K562 (cell line): ENCODE measurements around the gene PDZD2. TPM values are rescaled to one million over a fixed set of nuclear protein-coding genes. Genes with fewer than 3 reads are reported as not detected.

Source experiments
- BMI1 ChIP-seq: fragments of 150-350 bp; IDR thresholded peaks from 2 replicates; pipeline ENCODE4 v1.6.1; 2014; ENCODE audit warnings: low read length
- CEBPG ChIP-seq, 3 experiments: fragments of 200-800 bp in 1 of 3; sonication (Bioruptor generic) in 1 of 3; sonication (generic) in 1 of 3; formaldehyde crosslinking in 1 of 3; IDR thresholded peaks in 2 of 3; conservative IDR thresholded peaks in 1 of 3; 2 replicates each; pipeline versions ENCODE4 v1.6.1 to v1.8.0; 2016 to 2022; ENCODE audit warnings: missing compliant biosample characterization in 2 of 3, missing genetic modification characterization in 2 of 3, mild to moderate bottlenecking in 1 of 3, missing genetic modification reagents in 1 of 3
- NR1H2 ChIP-seq: sonication (generic); formaldehyde crosslinking; IDR thresholded peaks from 2 replicates; pipeline ENCODE4 v1.4.0; 2020; ENCODE audit warnings: mild to moderate bottlenecking, missing genetic modification reagents
- RBM34 ChIP-seq: fragments of 200-400 bp; formaldehyde crosslinking; IDR thresholded peaks from 2 replicates; pipeline ENCODE4 v1.6.1; 2018; ENCODE audit warnings: low read length, borderline replicate concordance; ENCODE audit not compliant: insufficient read depth
- XRCC4 ChIP-seq: IDR thresholded peaks from one replicate; pipeline ENCODE4 v1.6.1; 2011; ENCODE audit not compliant: insufficient read depth, insufficient read length; ENCODE audit errors: extremely low read depth
- ZBTB1 ChIP-seq: sonication (generic); formaldehyde crosslinking; IDR thresholded peaks from 2 replicates; pipeline ENCODE4 v1.8.1; 2023; ENCODE audit warnings: missing genetic modification reagents, low read depth, mild to moderate bottlenecking, borderline replicate concordance
- ZNF121 ChIP-seq: sonication (generic); formaldehyde crosslinking; conservative IDR thresholded peaks from 2 replicates; pipeline ENCODE4 v1.8.0; 2022; ENCODE audit warnings: missing genetic modification reagents
- ZNF232 ChIP-seq: sonication (generic); formaldehyde crosslinking; IDR thresholded peaks from 2 replicates; pipeline ENCODE4 v1.8.0; 2022; ENCODE audit warnings: mild to moderate bottlenecking, missing genetic modification reagents
- ZNF347 ChIP-seq: fragments of 450-650 bp; formaldehyde crosslinking; IDR thresholded peaks from 2 replicates; pipeline ENCODE4 v1.4.0; 2020; ENCODE audit warnings: low read depth, mild to moderate bottlenecking, moderate library complexity
- polyA plus RNA-seq, 8 experiments: library from polyadenylated mRNA; depleted of rRNA in 4 of 8; stranded (reverse) in 5 of 8; unstranded in 3 of 8; fragments of >200 nt; fragmentation: Nextera tagmentation in 2 of 8; fragmentation: Illumina TruSeq in 1 of 8; extraction: Ambion mirVana in 2 of 8; extraction: Trizol in 1 of 8; gene quantifications; 2 replicates each; pipeline versions ENCODE4 v1.2.1 to v1.2.3, GENCODE V29; 2011 to 2014; ENCODE audit warnings: inconsistent platforms in 1 of 8, missing spikeins in 1 of 8
- total RNA-seq, 7 experiments: library from RNA; depleted of rRNA in 6 of 7; stranded (reverse); fragments of >200 nt in 6 of 7; fragmentation: Illumina TruSeq in 2 of 7; extraction: Trizol in 2 of 7; gene quantifications; 2 replicates each; pipeline versions ENCODE4 v1.2.1 to v1.2.3, GENCODE V29; 2011 to 2021; ENCODE audit warnings: low replicate concordance in 1 of 7
- TF ChIP-seq, protein P1 (sequence below), 2 experiments: fragments of 450-650 bp; formaldehyde crosslinking in 1 of 2; IDR thresholded peaks; 2 replicates each; pipeline versions ENCODE4 v1.4.0 to v1.6.1; 2014 to 2020; ENCODE audit warnings: mild to moderate bottlenecking in 2 of 2, borderline replicate concordance in 1 of 2, low read depth in 1 of 2
- TF ChIP-seq, protein P2 (sequence below): fragments of 450-650 bp; IDR thresholded peaks from 2 replicates; pipeline ENCODE4 v1.6.1; 2016; ENCODE audit warnings: borderline replicate concordance
- TF ChIP-seq, protein P3 (sequence below), 2 experiments: fragments of 200-800 bp in 1 of 2; sonication (Bioruptor generic) in 1 of 2; sonication (generic) in 1 of 2; formaldehyde crosslinking in 1 of 2; IDR thresholded peaks in 1 of 2; conservative IDR thresholded peaks in 1 of 2; 2 replicates each; pipeline versions ENCODE4 v1.5.0 to v1.6.1; 2016 to 2020; ENCODE audit warnings: missing compliant biosample characterization in 1 of 2, missing genetic modification characterization in 1 of 2, missing genetic modification reagents in 1 of 2
- TF ChIP-seq, protein P4 (sequence below), 3 experiments: IDR thresholded peaks in 2 of 3; conservative IDR thresholded peaks in 1 of 3; 2 replicates each; pipeline ENCODE4 v1.5.1; 2011 to 2012; ENCODE audit warnings: low read length in 3 of 3, mild to moderate bottlenecking in 3 of 3, control low read depth in 2 of 3, improper control_type of control experiment in 1 of 3, inconsistent platforms in 1 of 3, low read depth in 1 of 3, mixed read lengths in 1 of 3, moderate library complexity in 1 of 3; ENCODE audit not compliant: insufficient read depth in 2 of 3

The PDZD2 gene
- total and polyA plus RNA-seq, 9 of the 15 experiments (the other 6 are each of a cell fraction or from before 2014, with no cell fraction given) = 0.02 to 0.08 (median 0.04) TPM; not detected in 6

- TF ChIP-seq, protein P1, sequence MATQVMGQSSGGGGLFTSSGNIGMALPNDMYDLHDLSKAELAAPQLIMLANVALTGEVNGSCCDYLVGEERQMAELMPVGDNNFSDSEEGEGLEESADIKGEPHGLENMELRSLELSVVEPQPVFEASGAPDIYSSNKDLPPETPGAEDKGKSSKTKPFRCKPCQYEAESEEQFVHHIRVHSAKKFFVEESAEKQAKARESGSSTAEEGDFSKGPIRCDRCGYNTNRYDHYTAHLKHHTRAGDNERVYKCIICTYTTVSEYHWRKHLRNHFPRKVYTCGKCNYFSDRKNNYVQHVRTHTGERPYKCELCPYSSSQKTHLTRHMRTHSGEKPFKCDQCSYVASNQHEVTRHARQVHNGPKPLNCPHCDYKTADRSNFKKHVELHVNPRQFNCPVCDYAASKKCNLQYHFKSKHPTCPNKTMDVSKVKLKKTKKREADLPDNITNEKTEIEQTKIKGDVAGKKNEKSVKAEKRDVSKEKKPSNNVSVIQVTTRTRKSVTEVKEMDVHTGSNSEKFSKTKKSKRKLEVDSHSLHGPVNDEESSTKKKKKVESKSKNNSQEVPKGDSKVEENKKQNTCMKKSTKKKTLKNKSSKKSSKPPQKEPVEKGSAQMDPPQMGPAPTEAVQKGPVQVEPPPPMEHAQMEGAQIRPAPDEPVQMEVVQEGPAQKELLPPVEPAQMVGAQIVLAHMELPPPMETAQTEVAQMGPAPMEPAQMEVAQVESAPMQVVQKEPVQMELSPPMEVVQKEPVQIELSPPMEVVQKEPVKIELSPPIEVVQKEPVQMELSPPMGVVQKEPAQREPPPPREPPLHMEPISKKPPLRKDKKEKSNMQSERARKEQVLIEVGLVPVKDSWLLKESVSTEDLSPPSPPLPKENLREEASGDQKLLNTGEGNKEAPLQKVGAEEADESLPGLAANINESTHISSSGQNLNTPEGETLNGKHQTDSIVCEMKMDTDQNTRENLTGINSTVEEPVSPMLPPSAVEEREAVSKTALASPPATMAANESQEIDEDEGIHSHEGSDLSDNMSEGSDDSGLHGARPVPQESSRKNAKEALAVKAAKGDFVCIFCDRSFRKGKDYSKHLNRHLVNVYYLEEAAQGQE (IDR thresholded peaks at IDR 0.05; ENCODE audit: borderline replicate concordance) = no peak
- TF ChIP-seq, protein P1 (CRISPR knock-in tag; IDR thresholded peaks at IDR 0.05; ENCODE audit: low read depth) = no peak
- TF ChIP-seq, protein P2, sequence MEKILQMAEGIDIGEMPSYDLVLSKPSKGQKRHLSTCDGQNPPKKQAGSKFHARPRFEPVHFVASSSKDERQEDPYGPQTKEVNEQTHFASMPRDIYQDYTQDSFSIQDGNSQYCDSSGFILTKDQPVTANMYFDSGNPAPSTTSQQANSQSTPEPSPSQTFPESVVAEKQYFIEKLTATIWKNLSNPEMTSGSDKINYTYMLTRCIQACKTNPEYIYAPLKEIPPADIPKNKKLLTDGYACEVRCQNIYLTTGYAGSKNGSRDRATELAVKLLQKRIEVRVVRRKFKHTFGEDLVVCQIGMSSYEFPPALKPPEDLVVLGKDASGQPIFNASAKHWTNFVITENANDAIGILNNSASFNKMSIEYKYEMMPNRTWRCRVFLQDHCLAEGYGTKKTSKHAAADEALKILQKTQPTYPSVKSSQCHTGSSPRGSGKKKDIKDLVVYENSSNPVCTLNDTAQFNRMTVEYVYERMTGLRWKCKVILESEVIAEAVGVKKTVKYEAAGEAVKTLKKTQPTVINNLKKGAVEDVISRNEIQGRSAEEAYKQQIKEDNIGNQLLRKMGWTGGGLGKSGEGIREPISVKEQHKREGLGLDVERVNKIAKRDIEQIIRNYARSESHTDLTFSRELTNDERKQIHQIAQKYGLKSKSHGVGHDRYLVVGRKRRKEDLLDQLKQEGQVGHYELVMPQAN = no peak
- TF ChIP-seq XRCC4 (no peak), BMI1 (no peak), CEBPG (CRISPR knock-in tag; IDR thresholded peaks at IDR 0.05) (no peak), CEBPG (tag; conservative IDR thresholded peaks at IDR 0.05 in 1 of 2, IDR thresholded peaks at IDR 0.05 in 1 of 2) (no peak), ZBTB1 (CRISPR knock-in tag) (no peak), ZNF347 (CRISPR knock-in tag) (no peak), ZNF232 (CRISPR knock-in tag) (no peak), RBM34 (no peak), NR1H2 (no peak), ZNF121 (CRISPR knock-in tag) (no peak)
- TF ChIP-seq, protein P3, sequence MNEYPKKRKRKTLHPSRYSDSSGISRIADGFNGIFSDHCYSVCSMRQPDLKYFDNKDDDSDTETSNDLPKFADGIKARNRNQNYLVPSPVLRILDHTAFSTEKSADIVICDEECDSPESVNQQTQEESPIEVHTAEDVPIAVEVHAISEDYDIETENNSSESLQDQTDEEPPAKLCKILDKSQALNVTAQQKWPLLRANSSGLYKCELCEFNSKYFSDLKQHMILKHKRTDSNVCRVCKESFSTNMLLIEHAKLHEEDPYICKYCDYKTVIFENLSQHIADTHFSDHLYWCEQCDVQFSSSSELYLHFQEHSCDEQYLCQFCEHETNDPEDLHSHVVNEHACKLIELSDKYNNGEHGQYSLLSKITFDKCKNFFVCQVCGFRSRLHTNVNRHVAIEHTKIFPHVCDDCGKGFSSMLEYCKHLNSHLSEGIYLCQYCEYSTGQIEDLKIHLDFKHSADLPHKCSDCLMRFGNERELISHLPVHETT (CRISPR knock-in tag; conservative IDR thresholded peaks at IDR 0.05 in 1 of 2, IDR thresholded peaks at IDR 0.05 in 1 of 2) = no peak
- TF ChIP-seq, protein P4, sequence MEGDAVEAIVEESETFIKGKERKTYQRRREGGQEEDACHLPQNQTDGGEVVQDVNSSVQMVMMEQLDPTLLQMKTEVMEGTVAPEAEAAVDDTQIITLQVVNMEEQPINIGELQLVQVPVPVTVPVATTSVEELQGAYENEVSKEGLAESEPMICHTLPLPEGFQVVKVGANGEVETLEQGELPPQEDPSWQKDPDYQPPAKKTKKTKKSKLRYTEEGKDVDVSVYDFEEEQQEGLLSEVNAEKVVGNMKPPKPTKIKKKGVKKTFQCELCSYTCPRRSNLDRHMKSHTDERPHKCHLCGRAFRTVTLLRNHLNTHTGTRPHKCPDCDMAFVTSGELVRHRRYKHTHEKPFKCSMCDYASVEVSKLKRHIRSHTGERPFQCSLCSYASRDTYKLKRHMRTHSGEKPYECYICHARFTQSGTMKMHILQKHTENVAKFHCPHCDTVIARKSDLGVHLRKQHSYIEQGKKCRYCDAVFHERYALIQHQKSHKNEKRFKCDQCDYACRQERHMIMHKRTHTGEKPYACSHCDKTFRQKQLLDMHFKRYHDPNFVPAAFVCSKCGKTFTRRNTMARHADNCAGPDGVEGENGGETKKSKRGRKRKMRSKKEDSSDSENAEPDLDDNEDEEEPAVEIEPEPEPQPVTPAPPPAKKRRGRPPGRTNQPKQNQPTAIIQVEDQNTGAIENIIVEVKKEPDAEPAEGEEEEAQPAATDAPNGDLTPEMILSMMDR (IDR thresholded peaks at IDR 0.05 in 2 of 3, conservative IDR thresholded peaks at IDR 0.05 in 1 of 3; ENCODE audit: insufficient read depth in 2 of 3, low read depth in 1 of 3, low read length in 3 of 3) = peak; percentile 23 to 29 (median 24); a peak in 3 of 6 replicates
These were observed 435.5 kb downstream of the PDZD2 start (continued) for GRCh38 chr5:32074401-32074800.
